BJ (cell line): ENCODE data around the gene TRAPPC3. TPM values are rescaled to one million over a fixed set of nuclear protein-coding genes. Genes with fewer than 3 reads are reported as not detected.
"Not testable (repeated sequence)": the region's sequence is repeated elsewhere in the genome, so short reads cannot be mapped to it uniquely, and the experiment has no call there.

Source experiments
- CTCF ChIA-PET: fragments of 350-600 bp; formaldehyde crosslinking; extraction: SDS; loops from one replicate; lab custom pipeline; 2021; ENCODE audit warnings: antibody characterized with exemption, inconsistent platforms; lab: Yijun Ruan, JAX
- POLR2A ChIA-PET: fragments of 300-600 bp; sonication (Branson Sonifier 250); formaldehyde crosslinking; extraction: SDS; loops from one replicate; lab custom pipeline; 2021; ENCODE audit warnings: antibody characterized with exemption; lab: Charles Lee
- DNase-seq: peaks from one replicate; pipeline ENCODE4 v3.0.0-alpha.2; 2011; ENCODE audit warnings: low read depth
- H3K27me3 ChIP-seq: 2 replicates; pipeline ENCODE4 v1.6.0; 2011; ENCODE audit warnings: low read length; ENCODE audit not compliant: control insufficient read depth, insufficient read depth
- H3K36me3 ChIP-seq: 2 replicates; pipeline ENCODE4 v1.5.1; 2011; ENCODE audit warnings: low read length; ENCODE audit not compliant: control insufficient read depth, insufficient read depth
- H3K4me3 ChIP-seq: 2 replicates; pipeline ENCODE4 v1.5.1; 2011; ENCODE audit warnings: low read depth, mild to moderate bottlenecking, control low read depth, low read length
- CTCF ChIP-seq: IDR thresholded peaks from 2 replicates; pipeline ENCODE4 v1.5.1; 2011; ENCODE audit warnings: low read depth, mild to moderate bottlenecking, control low read depth, inconsistent platforms, low read length, moderate library complexity; ENCODE audit not compliant: insufficient read depth
- polyA minus RNA-seq: library from RNA; depleted of rRNA, polyadenylated mRNA; stranded (reverse); fragments of >200 nt; gene quantifications from 2 replicates; pipeline ENCODE4 v1.2.3, GENCODE V29; 2011; rRNA and poly(A)+ RNA removed
- polyA plus RNA-seq: library from polyadenylated mRNA; depleted of rRNA; stranded (reverse); fragments of >200 nt; gene quantifications from 2 replicates; pipeline ENCODE4 v1.2.3, GENCODE V29; 2011; rRNA removed

Gene TRAPPC3
- polyA plus RNA-seq (65.4 and 95.8 TPM in 2 replicates), polyA minus RNA-seq (13.6 and 19.6 TPM in 2 replicates)

- TF ChIP-seq CTCF, result peak; percentile 96
- DNase-seq, result peak; percentile 99
- no peaks in the 10 kb centered on the region for H3K36me3 ChIP-seq
- H3K4me3 ChIP-seq, result peak within 1 kb of the TSS; percentile 97
- H3K27me3 ChIP-seq, result no peaks in the 10 kb centered on the region
- POLR2A ChIA-PET, result interaction anchor here (0.6 to 3.2 kb wide), 3 partner anchors 12 to 97 kb away, joined by 3 to 9 read pairs (median 7); partner anchors contain the start of gene THRAP3
- CTCF ChIA-PET, result interaction anchor here (0.5 to 4.3 kb wide), 55 partner anchors 11 to 1385 kb away, joined by 3 to 94 read pairs (median 4); partner anchors contain the start of genes EVA1B, TEKT2 and THRAP3
These were observed at the start of gene TRAPPC3 for GRCh38 chr1:36149237-36149972. TSS of gene TRAPPC3 (minus strand) at chr1:36149486. CDS start at chr1:36149378, 108 bp downstream.

GRCh38 chr1:36198641-36199040 lies 49.4 kb upstream of the TRAPPC3 start:
- H3K4me3 ChIP-seq, result no peak overlapping the region
- no peak for TF ChIP-seq CTCF
- H3K36me3 ChIP-seq, result no peaks in the 10 kb centered on the region
- DNase-seq, result no peak
- H3K27me3 ChIP-seq, result no peaks in the 10 kb centered on the region
- ChIA-PET POLR2A (no interaction called here), CTCF (interaction anchor here (1.3 kb wide), 1 partner anchor 10 kb away, joined by 8 read pairs; no protein-coding TSS in a partner anchor)

DNA sequence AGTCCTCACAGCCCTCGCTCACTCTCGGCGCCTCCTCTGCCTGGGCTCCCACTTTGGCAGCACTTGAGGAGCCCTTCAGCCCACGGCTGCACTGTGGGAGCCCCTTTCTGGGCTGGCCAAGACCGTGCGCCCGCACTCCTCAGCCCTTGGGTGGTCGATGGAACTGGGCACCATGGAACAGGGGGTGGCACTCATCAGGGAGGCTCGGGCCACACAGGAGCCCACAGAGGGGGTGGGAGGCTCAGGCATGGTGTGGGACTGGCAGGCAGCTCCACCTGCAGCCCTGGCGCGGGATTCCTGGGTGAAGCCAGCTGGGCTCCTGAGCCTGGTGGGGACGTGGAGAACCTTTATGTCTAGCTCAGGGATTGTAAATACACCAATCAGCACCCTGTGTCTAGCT lies 47.5 kb upstream of the TRAPPC3 start:
- DNase-seq, H3K4me3 ChIP-seq, H3K36me3 ChIP-seq, H3K27me3 ChIP-seq, POLR2A ChIA-PET: not testable (repeated sequence)
- CTCF ChIA-PET, result interaction anchor here (1.3 to 1.9 kb wide), 2 partner anchors 9 to 47 kb away, joined by 5 read pairs; partner anchors contain the start of gene TRAPPC3

DNA sequence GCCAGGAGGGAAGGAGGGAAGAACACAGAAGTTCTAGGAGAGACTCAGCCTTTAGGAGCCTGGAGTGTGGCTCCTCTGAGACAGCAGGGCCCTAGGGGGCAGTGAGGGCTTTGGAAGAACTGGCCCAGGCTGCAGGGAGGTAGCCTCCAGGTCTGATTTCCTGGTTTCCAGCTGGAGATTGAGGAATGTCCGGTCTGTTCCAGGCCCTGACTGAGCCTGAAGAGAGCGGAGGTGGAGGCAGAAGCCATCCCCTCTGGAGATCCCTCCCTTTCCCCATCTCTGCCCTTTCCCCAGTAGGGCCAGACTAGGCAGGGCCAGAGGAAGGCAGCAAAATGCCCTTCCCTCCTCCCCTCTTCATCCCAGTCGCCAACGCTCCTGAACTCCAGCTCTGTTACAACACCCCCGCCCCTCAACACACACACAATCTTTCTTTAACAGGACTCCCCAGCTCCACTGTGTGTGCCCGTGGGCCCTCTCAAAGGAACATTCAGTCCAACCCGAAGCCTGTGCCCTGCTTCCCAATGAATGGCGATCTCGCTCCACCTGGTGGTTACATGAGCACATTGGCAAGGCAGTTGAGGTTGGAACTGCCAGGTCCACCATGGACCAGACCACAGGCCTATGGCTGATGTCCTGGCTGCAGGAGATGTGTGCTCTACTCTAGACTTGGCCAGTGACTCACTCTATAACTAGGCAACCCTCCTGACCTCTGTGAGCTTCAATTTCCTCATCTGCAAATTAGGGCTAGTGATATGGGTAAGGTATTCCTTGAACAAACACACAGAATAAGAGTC lies 38.7 kb upstream of the TRAPPC3 start:
- peak; percentile 50 for DNase-seq
- Histone ChIP-seq H3K36me3 (no peaks in the 10 kb centered on the region), H3K4me3 (no peak overlapping the region), H3K27me3 (no peaks in the 10 kb centered on the region)
- CTCF ChIA-PET, result interaction anchor here (0.7 to 6.1 kb wide), 45 partner anchors 9 to 234 kb away, joined by 3 to 94 read pairs (median 5); partner anchors contain the start of genes MAP7D1, THRAP3 and TRAPPC3
- TF ChIP-seq CTCF, result peak; percentile 87
- POLR2A ChIA-PET, result interaction anchor here (0.5 kb wide), 1 partner anchor 265 kb away, joined by 8 read pairs; no protein-coding TSS in a partner anchor

DNA sequence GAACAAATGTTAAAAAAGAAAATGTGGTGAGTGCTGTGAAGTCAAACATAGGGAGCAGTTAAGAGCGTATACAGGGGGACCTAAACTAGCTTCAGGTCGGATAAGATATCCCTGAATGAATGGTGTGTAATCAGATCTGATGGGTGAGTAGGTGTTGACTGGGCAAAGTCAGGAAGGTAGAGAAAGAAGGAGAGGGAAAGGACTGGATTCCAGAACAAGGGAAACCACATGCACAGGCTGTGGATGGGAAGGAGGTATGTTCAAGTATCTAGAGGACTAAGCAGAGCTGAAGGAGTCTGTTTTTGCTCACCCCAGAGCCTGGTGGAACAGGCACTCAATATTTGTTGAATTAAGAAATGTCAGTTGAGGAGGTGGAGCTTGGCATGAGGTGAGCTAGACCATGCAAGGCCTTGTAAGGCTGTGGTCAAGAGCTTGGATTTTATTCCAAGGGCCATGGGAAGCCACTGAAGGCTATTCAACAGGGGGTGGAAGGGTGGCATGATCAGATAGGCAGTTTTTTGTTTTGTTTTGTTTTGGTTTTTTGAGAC lies 34.1 kb upstream of the TRAPPC3 start:
- CTCF ChIA-PET, result interaction anchor here (0.6 to 3.1 kb wide), 7 partner anchors 10 to 83 kb away, joined by 3 to 18 read pairs (median 3); partner anchors contain the start of gene TRAPPC3
- DNase-seq, result no peak
- H3K36me3 ChIP-seq, result peaks cover 26% of the 10 kb centered on the region
- POLR2A ChIA-PET, result no interaction called here
- no peaks in the 10 kb centered on the region for H3K27me3 ChIP-seq
- TF ChIP-seq CTCF, result no peak
- no peak overlapping the region for H3K4me3 ChIP-seq
